ENCODE data around the gene GATB. TPM values are rescaled to one million over a fixed set of nuclear protein-coding genes. Genes with fewer than 3 reads are reported as not detected.

The GATB gene
- total RNA-seq, 4 donors from 2014 or later, result 26.6 to 49.2 (median 32.6) TPM

DNA sequence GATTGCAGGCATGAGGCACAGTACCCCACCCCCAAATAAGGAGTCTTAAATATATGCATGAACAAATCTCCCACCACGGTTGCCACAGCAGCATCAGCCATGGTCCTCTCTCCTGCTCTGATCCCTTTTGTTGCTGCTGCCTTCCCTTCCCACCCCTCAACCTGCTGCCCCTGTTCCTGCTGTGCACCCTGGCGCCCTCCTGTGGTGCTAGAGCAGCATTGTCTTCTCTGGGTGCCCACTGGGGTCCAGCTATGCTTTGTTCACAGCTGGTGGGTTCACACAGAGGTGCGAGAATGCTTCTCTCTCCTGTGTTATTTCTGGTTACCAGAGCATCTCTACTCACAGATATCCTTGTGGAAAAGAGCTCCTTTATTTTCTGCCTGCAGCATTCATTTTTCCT, 116.2 kb downstream of the GATB start:
- Histone ChIP-seq H3K4me1 (no peaks in the 10 kb centered on the region), H3K4me3 (no peak overlapping the region), H3K27ac (no peak overlapping the region), H3K27me3 (no peaks in the 10 kb centered on the region), H3K36me3 (peaks cover 0 to 5% (median 0%) of the 10 kb centered on the region in 3 donors), H3K9me3 (no peaks in the 10 kb centered on the region)
- 29 to 37% methylated on average over 3 of the region's 3 CpGs for whole genome bisulfite sequencing, 2 donors
- TF ChIP-seq, protein P1, sequence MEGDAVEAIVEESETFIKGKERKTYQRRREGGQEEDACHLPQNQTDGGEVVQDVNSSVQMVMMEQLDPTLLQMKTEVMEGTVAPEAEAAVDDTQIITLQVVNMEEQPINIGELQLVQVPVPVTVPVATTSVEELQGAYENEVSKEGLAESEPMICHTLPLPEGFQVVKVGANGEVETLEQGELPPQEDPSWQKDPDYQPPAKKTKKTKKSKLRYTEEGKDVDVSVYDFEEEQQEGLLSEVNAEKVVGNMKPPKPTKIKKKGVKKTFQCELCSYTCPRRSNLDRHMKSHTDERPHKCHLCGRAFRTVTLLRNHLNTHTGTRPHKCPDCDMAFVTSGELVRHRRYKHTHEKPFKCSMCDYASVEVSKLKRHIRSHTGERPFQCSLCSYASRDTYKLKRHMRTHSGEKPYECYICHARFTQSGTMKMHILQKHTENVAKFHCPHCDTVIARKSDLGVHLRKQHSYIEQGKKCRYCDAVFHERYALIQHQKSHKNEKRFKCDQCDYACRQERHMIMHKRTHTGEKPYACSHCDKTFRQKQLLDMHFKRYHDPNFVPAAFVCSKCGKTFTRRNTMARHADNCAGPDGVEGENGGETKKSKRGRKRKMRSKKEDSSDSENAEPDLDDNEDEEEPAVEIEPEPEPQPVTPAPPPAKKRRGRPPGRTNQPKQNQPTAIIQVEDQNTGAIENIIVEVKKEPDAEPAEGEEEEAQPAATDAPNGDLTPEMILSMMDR (IDR thresholded peaks at IDR 0.05), result peak in 1 of 5 experiments; percentile 9
- no peak for TF ChIP-seq POLR2A (IDR thresholded peaks at IDR 0.05)
- no peak for DNase-seq (ENCODE audit: low spot score in 2 of 2)

DNA sequence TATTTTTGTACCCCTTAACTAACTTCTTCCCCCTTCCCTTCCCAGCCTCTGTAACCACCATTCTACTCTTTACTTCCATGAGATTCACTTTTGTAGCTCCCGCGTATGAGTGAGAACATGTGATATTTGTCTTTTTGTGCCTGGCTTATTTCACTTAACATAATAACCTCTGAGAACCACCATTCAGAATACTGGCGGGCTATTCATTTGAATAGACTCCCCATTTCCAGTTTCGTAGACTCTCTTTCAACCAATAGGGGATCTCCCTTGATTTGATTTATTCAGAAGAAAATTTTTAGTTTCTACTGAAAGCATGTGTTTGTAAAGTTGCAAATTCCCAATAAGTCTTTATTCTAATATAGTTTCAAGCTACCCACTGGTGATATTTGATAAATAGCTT, 117.2 kb downstream of the GATB start:
- Histone ChIP-seq H3K27me3 (no peaks in the 10 kb centered on the region), H3K4me3 (no peak overlapping the region), H3K27ac (no peak overlapping the region), H3K36me3 (no peaks in the 10 kb centered on the region), H3K9me3 (no peaks in the 10 kb centered on the region), H3K4me1 (no peaks in the 10 kb centered on the region)
- DNase-seq (ENCODE audit: low spot score in 2 of 2), result no peak
- WGBS, 2 donors, result 93 to 96% methylated on average over 4 of the region's 4 CpGs
- TF ChIP-seq POLR2A (IDR thresholded peaks at IDR 0.05) (no peak), EP300 (IDR thresholded peaks at IDR 0.05) (no peak)
- TF ChIP-seq, protein P1 (IDR thresholded peaks at IDR 0.05), result no peak

DNA sequence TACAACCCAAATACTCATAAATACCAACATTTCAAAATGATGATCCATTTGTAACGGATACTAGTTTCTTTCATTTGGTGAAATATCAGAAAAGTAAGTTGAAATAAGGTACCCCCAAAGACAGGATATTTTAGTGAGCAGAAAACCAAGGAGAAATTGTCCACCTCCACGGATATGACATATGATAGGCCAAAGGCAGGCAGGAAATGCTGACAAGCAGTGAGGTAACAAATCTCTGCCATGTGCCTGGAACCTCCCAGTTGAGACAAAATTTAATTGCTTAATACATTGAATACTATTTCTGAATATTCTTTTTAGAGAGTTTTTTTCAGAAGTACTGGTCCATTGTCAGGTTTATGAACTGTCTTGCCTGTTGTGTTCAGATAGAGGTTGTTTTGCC, 118.8 kb downstream of the GATB start:
- Histone ChIP-seq H3K4me1 (no peaks in the 10 kb centered on the region), H3K4me3 (no peak overlapping the region), H3K36me3 (no peaks in the 10 kb centered on the region), H3K27ac (no peak overlapping the region), H3K27me3 (no peaks in the 10 kb centered on the region), H3K9me3 (no peaks in the 10 kb centered on the region)
- WGBS, 2 donors, result 85% methylated on average over 2 of the region's 2 CpGs
- TF ChIP-seq, protein P1 (IDR thresholded peaks at IDR 0.05), result no peak
- TF ChIP-seq POLR2A (IDR thresholded peaks at IDR 0.05), result no peak
- no peak for TF ChIP-seq EP300 (IDR thresholded peaks at IDR 0.05)
- no peak for DNase-seq (ENCODE audit: low spot score in 2 of 2)

DNA sequence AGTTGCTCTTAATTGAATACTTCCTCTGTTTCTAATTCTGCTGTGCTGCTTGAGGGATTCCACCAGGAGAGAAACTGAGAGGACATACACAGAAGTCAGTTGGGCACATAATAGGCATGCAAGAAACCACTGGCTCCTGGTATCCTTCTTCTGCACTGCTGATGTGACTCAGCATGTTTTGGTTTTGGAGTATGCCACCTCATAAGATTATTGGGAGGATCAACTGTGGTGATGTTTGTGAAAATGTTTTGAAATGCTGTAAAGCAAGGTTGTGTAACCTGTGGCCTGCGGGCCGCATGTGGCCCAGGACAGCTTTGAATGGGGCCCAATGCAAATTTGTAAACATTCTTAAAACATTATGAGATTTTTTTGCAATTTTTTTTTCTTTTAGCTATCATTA, 119.6 kb downstream of the GATB start:
- no peaks in the 10 kb centered on the region for H3K4me1 ChIP-seq
- TF ChIP-seq, protein P1 (IDR thresholded peaks at IDR 0.05), result no peak
- no peak for TF ChIP-seq POLR2A (IDR thresholded peaks at IDR 0.05)
- TF ChIP-seq EP300 (IDR thresholded peaks at IDR 0.05), result no peak
- no peaks in the 10 kb centered on the region for H3K36me3 ChIP-seq
- no peak overlapping the region for H3K4me3 ChIP-seq
- WGBS, 2 donors, result 78 to 81% methylated on average over 2 of the region's 2 CpGs
- no peaks in the 10 kb centered on the region for H3K9me3 ChIP-seq
- no peaks in the 10 kb centered on the region for H3K27me3 ChIP-seq
- no peak for DNase-seq (ENCODE audit: low spot score in 2 of 2)
- no peak overlapping the region for H3K27ac ChIP-seq

DNA sequence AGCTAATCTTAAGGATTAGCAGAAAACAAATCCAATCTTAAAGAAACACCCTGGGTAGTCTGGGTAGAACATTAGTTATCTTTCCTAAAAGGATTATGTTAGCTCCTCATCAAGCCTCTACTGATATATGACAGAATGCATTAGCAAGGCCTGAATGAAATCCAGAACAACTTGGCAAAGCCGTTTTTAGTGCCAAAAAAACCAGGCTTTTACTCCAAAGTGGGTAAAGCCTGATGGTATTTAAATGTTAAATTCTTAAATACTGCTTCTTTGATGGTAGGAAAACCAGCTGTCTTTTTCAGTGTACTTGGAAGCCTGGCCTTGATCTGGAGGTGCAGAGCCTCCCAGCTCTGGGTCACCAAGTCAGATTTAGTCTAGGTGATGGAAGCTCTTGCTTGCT, 120.4 kb downstream of the GATB start:
- TF ChIP-seq, protein P1 (IDR thresholded peaks at IDR 0.05), result no peak
- Histone ChIP-seq H3K4me1 (no peaks in the 10 kb centered on the region), H3K27ac (no peak overlapping the region), H3K36me3 (no peaks in the 10 kb centered on the region), H3K9me3 (no peaks in the 10 kb centered on the region), H3K4me3 (no peak overlapping the region), H3K27me3 (no peaks in the 10 kb centered on the region)
- 70 to 77% methylated on average over 1 of the region's 1 CpG for WGBS, 2 donors
- no peak for DNase-seq (ENCODE audit: low spot score in 2 of 2)

All from tibial nerve (tissue), 4 donors.